K562 treated with DMSO at 1 percent for 24 hours (cell line): ENCODE results near the gene MYOF. TPM values are rescaled to one million over a fixed set of nuclear protein-coding genes. Genes with fewer than 3 reads are reported as not detected.

Experiments
- total RNA-seq: library from RNA; unstranded; fragments of 300-600 nt; gene quantifications from 2 replicates; pipeline ENCODE4 v1.2.3, GENCODE V29; 2022; ENCODE audit warnings: low read depth; ENCODE audit not compliant: insufficient read depth

Gene MYOF, protein sequence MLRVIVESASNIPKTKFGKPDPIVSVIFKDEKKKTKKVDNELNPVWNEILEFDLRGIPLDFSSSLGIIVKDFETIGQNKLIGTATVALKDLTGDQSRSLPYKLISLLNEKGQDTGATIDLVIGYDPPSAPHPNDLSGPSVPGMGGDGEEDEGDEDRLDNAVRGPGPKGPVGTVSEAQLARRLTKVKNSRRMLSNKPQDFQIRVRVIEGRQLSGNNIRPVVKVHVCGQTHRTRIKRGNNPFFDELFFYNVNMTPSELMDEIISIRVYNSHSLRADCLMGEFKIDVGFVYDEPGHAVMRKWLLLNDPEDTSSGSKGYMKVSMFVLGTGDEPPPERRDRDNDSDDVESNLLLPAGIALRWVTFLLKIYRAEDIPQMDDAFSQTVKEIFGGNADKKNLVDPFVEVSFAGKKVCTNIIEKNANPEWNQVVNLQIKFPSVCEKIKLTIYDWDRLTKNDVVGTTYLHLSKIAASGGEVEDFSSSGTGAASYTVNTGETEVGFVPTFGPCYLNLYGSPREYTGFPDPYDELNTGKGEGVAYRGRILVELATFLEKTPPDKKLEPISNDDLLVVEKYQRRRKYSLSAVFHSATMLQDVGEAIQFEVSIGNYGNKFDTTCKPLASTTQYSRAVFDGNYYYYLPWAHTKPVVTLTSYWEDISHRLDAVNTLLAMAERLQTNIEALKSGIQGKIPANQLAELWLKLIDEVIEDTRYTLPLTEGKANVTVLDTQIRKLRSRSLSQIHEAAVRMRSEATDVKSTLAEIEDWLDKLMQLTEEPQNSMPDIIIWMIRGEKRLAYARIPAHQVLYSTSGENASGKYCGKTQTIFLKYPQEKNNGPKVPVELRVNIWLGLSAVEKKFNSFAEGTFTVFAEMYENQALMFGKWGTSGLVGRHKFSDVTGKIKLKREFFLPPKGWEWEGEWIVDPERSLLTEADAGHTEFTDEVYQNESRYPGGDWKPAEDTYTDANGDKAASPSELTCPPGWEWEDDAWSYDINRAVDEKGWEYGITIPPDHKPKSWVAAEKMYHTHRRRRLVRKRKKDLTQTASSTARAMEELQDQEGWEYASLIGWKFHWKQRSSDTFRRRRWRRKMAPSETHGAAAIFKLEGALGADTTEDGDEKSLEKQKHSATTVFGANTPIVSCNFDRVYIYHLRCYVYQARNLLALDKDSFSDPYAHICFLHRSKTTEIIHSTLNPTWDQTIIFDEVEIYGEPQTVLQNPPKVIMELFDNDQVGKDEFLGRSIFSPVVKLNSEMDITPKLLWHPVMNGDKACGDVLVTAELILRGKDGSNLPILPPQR (N-terminal part only)
- not detected in 2 replicates for total RNA-seq

DNA sequence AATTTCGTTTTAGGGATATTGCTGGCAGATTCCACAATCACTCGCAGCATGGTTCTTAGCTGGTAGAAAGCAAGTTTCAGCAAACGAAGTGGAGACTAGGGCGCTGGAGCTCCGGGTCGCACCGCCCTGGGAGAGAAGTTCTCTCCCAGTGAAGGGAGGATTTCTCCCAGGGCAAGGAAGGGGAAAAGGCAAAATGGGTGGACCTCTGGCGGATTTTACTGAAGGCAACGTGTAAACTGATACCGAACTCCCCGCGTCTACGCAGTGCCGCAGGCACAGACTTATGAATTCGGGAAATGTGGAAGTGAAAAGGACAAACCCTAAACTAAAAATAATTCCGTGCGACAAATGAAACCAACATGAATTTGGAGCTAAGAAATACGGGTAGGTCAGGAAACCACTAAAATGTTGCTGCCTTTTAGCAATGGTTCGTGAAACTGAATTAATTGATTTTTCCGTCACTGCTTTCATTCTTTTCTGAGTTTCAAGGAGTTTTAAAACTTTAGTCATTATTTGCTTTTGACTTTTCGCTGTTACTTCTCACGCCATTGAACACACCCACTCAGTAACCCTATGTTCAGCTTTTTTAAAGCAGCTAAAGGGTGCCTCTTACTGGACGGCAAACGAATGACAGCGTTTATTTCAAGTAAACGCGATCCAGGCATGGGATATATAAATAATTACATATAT lies at the start of gene MYOF:
Gene MYOF, minus strand, starts transcription at position 190 of the 690 bp plus-strand sequence. Its CDS starts 140 bp downstream, at position 50.

DNA sequence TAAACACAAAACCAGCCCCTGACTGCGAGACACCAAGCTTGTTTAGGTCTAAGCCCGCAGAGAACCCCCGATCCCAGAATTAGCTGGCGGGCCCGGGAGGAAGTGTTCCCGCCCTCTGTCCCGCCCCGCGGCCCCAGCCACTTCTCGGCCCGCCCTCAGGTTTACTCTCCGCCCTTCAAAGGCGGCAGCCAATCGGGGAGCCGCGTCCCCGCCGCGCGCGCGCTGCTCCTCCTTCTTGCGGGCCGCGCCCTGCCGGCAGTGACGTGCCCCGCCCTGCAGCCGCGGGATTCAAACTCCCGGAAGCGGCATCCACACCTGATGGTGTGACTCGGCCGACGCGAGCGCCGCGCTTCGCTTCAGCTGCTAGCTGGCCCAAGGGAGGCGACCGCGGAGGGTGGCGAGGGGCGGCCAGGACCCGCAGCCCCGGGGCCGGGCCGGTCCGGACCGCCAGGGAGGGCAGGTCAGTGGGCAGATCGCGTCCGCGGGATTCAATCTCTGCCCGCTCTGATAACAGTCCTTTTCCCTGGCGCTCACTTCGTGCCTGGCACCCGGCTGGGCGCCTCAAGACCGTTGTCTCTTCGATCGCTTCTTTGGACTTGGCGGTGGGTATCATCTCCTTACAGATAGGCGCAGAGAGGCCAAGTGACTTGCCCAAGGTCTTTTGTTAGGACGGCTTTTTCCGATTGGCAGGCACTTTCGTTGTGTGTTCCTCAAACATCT lies 14.3 kb upstream of the MYOF start, which contains the start of gene CEP55:
Gene CEP55, plus strand, starts transcription at position 291 of the 720 bp plus-strand sequence. CDS start 3,440 bp downstream, outside the sequence.

Other genes with a start within 250 kb of the MYOF start
- 8.9 and 11.2 TPM in 2 replicates for gene CEP55, start 14.3 kb upstream of the MYOF start, total RNA-seq
- gene FFAR4, start 84.3 kb upstream of the MYOF start, total RNA-seq = not detected in 2 replicates
- not detected in 2 replicates for gene RBP4, start 118.9 kb upstream of the MYOF start, total RNA-seq
- gene PDE6C, start 130.2 kb upstream of the MYOF start, total RNA-seq = not detected in 2 replicates
- gene FRA10AC1, start 220.3 kb upstream of the MYOF start, total RNA-seq = 2.9 and 4.3 TPM in 2 replicates